Measurements from ENCODE around the gene GRAMD4.

GRAMD4 gene

GRCh38 chr22:46675938-46676337 is 55.8 kb downstream of the GRAMD4 start:
- no peak for DNase-seq

- DNase-seq, result no peak
Measured at GRCh38 chr22:46676479-46676878, 56.3 kb downstream of the GRAMD4 start.

DNA sequence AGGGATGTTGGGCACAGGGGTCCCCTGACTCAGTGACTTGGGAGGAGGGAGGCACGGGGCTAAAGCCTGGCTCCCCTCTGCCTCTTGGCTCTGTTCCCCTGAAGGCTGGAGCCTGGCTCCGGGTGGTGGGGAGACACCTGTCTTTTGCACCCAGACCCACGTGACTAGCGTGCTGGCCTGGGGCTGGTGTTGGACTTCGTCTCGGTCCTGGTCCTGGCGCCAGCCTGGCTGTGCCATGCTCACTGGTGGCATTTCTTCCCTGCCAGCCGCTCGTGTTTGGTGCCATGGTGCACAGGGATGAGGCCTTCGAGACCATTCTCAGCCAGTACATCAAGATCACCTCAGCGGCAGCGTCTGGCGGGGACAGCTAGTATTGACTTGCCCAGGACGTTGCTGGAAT is 56.7 kb downstream of the GRAMD4 start:
- no peak for DNase-seq

DNA sequence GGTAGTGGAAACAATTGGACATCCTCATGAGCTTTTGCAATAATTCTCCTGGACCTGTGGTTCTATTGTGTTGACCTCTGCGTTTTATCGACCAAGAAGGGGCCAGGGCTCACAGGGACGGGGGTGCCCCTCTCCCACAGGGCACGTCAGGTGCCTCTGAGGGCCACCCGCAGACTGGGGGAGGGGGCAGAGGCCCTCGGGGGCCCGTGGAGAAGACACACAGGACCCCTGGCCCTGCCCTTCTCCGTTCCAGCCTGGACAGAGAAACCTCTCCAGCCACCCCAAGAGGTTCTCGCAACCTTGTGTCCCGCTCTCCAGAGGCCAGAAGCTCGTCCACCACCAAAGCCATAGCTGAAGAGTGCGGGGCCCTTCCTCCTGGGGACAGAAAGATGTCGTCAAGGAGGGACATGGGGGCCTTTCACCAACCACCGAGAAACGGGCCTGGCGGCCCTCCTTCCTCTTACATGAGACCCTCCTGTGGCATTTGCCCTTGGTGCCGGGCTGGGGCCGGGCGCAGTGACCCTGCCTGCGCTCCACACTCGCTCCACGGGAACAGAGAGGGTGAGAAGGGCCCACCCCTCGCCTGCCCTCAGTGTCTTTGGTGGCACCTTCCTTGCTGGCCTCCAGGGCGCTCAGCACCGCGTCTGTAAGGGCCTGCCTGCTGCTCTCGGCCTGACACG is 57.3 kb downstream of the GRAMD4 start:
- no peak for DNase-seq

- DNase-seq, result no peak
Measured at GRCh38 chr22:46678003-46678657, 57.9 kb downstream of the GRAMD4 start.

- no peak for DNase-seq
Measured at GRCh38 chr22:46678785-46679700, 58.9 kb downstream of the GRAMD4 start.

- DNase-seq, result no peak
Measured at GRCh38 chr22:46679706-46680269, 59.6 kb downstream of the GRAMD4 start.

DNA sequence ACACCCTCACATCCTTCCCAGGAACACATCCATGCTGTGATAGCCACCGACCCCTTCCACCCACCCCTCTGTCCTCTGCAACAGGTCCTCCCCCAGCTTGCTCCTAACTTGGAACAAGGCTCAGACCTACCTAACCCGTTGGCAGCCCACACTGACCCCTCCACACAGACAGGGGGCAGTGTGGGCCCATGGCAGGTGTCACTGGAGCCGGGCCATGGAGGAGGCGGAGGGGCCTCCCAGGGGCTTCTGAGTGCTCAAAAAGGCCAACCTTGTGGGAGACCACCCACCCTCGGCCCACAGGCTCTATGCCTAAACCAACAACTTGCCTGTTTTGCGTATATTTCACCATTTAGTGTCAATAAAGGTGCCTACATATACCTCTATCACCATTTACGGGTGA is 60.8 kb downstream of the GRAMD4 start:
- DNase-seq, result no peak

- no peak for DNase-seq
Measured at GRCh38 chr22:46682011-46682731, 62.0 kb downstream of the GRAMD4 start.

- DNase-seq, result no peak
Measured at GRCh38 chr22:46684706-46685105, 64.5 kb downstream of the GRAMD4 start.

DNA sequence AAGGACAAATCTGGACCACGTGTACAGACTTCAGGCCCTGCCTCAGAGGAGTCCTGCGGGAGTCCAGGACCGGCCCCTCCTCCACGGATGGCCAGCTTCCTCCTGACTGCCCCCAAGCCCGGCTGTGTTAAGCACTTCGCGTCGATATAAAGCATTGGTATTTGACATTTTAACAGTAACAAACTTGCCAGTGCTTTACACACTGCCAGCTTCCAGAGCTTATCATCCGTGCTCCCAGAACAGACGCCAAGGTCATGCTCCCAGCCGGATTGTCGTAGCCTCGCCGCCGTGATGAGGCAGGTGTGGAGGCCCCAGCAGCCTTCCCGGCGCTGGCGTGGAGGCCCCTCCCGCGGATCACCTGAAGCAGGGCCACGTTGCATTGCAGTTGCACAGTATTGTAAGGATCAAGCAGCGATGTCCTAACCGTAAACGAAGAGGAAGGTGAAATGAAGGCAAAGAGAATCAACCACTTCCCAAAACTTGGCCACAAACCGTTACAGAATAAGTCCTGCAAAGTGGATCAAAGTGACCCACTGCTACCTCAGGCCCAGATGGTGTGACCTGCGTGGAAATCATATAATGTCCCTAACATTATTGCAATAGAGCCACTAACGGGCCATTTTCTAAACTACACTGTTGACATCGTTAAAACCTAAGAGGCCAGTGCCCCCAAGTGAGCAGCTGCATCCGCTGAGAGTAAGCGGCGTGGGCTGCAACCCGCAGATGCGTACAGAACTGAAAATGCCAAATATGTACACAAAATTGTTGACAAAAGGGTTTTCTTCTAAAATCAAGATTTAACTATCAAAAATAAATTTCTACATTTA is 66.2 kb downstream of the GRAMD4 start:
- DNase-seq, result no peak

GRCh38 chr22:46687048-46687444 is 66.9 kb downstream of the GRAMD4 start:
- no peak for DNase-seq

DNA sequence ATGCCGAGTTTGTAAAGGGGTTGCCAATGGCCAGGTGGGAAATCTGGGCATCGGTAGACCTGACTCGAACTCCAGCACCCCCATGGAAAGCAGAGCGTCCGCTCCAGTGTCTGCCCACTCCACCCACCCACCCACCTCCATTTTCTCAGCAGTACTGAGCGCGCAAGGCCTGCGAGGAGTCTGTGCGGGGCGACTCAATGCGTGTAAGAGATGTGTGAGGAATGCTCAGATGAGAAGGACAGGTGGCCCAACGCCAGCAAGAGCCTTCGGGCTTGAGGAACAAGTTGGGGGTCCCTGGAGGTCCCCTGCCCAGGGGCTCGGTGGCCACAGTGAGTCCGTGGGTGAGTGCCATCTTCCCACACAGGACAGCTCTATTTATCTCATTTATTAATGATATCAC is 67.3 kb downstream of the GRAMD4 start:
- no peak for DNase-seq

GRCh38 chr22:46688949-46689348 is 68.8 kb downstream of the GRAMD4 start:
- no peak for DNase-seq

GRCh38 chr22:46690146-46690545 is 70.0 kb downstream of the GRAMD4 start:
- no peak for DNase-seq

- no peak for DNase-seq
Measured at GRCh38 chr22:46691571-46691970, 71.4 kb downstream of the GRAMD4 start.

GRCh38 chr22:46693634-46694415 is 73.6 kb downstream of the GRAMD4 start:
- DNase-seq, result no peak

- DNase-seq, result no peak
Measured at GRCh38 chr22:46694416-46695170, 74.4 kb downstream of the GRAMD4 start.

DNA sequence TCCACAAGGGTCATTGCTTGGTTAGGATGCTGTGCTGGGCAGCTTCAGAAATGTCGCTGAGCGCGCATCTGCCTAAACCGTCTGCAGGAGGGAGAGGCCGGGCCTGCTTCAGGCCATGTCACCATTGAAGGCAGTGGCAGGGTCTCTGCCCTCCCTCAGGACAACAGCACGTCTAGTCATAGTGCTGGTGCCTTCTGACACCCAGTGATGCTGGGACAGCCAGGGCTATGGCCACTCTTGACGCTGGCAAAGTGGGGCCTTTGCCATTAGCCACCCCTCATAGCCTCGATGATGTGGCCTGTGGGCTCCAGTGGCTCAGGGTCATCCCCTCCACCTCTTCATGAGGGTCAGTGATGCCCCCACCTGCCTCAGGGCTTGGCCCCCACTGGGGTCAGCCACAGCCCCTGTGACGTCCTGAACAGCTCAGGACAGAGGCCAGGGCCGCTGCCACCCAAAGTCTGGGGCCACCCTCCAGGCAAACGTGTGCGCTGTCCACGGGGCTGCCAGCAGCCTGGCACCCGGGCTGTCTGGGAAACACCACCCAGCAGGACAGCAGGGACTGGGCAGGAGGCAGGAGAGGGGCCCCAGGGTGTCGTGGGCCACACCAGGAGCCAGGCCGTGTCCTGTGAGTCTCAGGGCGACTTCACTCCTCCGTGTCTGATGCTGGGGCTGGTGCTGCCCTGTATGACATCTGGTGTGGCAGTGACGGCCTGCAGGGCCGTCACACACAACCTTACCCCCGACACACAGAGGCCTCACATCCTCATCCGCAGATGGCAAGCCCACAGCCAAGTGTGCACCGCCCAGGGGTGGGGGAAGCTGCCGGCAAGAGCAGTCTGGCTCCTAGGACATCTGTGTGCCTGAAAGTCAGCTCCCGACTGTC is 75.4 kb downstream of the GRAMD4 start:
- DNase-seq, result no peak

Measured in activated gamma-delta T cell treated with Interleukin-2 at 50 U/mL for 16 hours (primary cell).